ENCODE results near the gene CGB2.
"Not testable (repeated sequence)": the region's sequence is repeated elsewhere in the genome, so short reads cannot be mapped to it uniquely, and the experiment has no call there.

CGB2 gene

DNA sequence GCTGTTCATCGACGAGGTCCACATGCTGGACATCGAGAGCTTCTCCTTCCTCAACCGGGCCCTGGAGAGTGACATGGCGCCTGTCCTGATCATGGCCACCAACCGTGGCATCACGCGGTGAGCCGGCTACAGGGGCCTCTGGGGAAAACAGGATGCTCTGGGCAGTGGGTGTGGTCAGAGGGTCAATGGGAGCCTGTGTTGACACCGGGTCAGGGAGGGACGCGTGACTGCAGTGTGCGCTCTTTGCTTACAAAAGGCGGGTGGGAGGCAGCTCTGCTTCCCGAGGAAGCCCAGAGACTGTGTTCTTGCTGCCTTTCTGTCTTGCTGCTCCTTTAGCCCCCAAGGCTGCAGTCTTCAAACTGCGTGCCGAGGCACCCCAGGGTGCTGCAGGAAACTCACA lies 20.5 kb upstream of the CGB2 start:
- no peak for DNase-seq

DNA sequence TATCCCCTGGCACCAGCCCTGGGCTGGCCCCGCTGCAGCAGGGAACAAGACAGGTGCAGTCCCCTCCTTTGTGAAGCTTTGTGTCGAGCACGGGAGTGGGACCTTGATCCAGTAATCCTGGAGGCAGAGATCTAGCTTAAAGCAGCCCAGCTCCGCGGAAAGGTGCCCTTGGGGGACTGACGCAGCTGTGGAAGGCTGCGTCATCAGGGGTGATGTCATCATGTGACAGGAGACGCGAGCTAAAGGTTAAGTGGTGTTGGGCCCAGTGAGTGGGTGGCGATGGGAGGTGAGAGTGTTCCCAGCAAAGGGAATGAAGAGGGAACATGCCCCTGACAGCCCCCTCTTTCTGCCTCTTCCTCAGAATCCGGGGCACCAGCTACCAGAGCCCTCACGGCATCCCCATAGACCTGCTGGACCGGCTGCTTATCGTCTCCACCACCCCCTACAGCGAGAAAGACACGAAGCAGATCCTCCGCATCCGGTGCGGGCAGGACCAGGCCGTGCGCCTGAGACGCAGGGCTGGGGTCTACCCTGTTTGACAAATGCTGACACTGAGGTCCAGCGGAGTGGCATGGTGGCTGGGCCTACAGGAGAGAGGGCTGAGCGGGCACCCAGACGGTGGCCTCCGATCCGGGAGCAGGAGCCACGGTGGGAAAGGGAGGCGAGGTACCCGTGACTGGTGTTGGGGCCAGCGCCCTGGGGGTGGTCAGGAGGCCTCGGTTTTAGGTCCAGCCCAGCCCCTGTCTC lies 17.4 kb upstream of the CGB2 start:
- no peak for DNase-seq

DNA sequence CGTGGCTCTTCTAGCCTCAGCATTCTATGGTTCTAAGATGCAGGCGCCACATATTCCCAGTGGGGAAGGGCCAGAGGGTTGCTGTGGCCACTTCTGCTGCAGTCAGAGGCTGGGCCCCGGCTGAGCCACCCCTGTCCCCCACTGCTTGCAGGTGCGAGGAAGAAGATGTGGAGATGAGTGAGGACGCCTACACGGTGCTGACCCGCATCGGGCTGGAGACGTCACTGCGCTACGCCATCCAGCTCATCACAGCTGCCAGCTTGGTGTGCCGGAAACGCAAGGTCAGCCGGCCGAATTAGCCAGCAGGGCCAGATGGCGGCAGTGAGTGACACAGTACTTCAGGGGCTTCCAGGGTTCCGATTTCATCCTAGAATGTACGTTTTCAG lies 16.8 kb upstream of the CGB2 start:
- no peak for DNase-seq

DNA sequence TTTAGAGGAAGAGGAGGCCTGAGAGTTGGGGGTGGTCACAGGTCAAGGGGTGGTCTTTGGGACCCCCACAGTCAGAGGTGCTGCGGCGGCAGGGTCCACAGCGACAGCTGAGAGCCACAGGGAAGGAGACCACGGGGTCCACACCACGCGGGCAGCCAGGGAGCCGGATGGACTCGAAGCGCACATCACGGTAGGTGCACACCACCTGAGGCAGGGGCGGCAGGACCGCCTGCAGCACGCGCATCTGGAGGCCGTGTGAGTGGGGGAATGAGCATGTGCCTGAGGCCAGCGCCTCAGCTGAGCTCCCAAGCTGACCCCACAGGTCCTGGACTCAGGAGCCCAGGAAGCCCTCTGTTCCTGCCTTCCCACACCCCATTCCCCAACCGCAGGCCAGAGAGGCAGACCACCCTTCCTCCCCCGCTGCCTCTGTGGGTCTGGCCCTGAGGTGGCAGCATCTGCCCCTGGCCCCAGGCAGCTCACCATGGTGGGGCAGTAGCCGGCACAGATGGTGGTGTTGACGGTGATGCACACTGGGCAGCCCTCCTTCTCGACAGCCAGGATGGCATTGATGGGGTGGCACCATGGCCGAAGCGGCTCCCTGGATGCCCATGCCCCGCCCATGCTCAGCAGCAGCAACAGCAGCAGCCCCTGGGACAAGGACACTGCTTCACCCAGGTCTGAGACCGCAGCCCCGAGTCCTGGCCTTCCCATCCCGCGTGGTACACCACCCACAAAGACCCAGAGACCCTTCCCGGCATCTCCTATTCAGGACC lies 15.4 kb upstream of the CGB2 start:
- no peak for DNase-seq

DNA sequence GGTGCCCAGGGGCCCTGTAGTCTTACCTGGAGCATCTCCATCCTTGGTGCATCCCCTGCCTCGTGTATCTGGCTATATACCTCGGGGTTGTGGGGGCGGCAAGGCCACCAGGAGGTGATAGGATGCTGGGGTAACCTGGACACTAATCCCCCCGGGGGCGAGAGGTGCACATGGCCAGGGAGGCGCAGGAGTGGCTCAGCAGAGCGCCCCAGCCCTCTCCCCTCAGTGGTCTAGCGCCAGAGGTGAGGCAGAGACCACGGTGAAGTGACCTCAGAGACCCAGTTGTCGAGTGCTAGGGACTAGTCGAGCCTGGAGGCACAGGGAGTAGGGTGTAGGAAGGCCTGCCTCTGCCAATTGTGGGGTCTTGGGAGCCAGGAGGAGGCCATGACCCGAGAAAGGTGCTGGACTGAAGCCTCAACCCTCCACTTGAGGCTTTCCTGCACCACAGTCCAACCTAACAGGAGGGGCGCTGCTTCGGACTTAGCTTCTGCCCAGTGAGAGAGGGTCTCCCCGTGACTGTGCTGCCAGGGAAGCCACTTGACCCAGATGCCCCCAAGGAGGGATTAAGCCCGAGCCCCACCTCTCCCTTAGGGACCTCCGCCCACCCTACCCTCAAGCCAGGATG lies 14.5 kb upstream of the CGB2 start, which contains the start of gene LHB:
Gene LHB, minus strand, starts transcription at position 51 of the 625 bp plus-strand sequence. Its CDS starts 10 bp downstream, at position 41.
- DNase-seq, result no peak

DNA sequence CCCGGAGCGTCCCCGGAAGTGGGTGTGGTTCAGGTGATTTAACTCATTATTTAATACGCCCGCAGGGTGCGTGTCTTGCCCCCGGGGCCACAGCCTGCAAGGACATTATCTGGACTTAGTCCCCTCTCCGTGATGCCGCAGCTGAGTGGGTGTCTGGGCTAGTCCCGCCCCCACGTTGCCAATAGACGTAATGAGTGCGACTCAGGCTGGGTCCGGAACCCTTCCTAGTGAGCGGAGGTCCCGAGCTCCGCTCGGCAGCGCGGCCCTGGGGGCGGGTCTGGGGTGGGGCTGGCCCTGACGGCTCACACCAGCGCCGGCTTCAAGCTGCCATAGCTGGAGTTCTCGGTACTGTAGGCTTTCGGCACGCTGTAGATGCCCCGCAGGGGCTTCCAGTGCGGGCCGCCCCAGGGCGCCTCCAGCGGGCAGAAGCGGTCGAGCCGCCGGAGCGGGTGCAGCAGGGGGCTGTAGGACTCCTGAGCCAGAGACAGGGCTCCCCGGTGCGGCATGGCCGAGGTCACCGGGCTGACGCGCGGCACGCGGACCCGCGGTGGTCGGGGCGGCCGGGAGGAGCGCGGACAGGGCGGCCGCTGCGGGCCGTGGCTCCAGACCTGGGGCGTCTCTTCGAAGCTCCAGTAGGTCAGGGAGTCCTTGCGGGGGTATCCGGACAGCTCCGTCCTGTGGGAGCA lies 13.9 kb upstream of the CGB2 start:
- no peak for DNase-seq

DNA sequence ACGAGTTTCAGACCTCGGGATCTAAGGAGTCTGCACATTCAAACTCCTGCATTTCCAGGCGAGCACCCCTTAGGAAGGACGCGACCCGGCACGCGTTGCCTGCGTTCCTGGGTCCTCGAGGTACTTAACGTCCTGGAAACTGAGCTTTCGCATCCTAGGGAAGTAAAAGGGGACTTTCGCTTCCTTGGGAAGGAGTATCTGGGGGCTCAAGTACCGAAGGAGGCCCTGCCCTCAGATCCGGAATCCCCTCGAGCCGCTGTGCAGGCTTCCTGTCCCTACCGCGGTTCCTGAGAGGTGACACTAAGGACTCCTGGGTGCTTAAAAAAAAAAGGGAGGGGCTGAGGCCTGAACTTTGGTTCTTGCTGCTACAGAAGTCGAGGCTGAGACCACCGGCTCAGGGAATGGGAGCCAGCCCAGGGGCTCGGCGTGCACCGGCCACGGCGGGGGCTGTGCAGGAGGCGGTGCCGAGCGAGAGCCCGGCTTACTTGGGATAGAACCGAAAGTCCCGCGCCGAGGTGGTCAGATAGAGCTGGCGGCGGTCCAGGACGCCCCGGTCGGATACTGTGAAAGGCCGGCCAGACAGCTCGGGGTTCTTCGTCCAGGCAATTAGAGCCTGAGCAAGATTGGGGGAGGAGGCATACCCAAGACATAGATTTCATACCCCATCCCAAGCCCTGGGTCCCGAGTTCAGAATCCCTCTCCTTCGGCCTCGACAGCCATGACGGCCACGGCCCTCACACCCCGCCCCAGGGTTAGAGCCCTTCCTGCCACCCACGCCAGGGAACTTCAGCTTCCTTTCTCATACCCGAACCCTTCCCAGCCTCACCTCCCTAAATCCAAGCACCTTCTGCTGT lies 13.1 kb upstream of the CGB2 start:
- DNase-seq, result not testable (repeated sequence)

DNA sequence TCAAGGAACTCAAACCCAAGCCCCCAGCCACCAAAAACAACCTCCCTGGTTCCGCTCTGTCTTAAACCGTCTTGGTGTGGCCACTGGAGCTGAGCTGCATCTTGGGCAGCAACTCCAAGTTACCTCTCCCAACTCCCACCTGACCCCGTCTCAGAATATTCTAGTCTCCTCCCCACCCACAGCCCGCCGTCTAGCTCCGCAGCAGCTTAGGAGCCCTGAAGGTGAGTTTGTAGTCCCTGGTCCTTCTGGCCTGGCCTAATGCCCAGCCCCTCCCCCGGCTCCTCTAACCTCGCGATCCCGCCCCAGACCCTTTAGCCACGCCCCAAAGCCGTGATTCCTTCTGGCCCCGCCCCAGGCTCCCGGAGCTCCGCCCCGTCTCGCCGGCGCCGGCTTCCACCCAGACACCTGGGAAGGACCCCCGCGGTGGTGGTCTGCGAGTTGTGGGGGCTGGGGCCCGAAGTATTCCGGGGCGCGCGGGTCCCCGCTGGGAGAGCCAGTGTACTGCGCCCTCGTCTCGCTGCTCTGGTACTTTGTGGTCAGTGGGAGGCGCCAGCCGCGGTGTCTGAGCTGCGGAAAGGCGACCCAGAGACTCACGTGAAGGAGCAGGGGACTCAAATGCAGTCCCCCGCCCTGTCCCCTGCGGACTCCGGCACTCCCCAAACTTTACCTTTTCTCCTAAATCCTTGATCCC lies 12.3 kb upstream of the CGB2 start:
- no peak for DNase-seq

DNA sequence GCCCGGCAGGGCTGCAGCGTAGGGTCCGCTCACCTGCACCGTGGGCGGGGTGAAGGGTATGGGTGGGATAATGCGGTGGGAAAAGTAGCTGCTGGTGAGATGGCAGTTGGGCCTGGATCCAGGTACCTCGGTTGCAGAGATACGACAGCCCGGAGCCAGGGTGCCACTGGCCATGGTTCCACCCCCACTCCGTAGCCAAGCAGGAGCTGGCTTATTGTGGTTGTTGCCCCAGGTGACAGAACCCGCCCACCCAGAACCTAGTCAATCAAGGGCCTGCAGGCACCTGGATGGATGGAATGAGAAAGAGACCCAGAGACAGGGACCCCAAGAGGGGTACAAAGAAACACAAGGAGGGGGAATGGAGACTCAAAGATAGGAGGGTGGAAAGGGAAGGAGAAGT lies 11.3 kb upstream of the CGB2 start:
- no peak for DNase-seq

DNA sequence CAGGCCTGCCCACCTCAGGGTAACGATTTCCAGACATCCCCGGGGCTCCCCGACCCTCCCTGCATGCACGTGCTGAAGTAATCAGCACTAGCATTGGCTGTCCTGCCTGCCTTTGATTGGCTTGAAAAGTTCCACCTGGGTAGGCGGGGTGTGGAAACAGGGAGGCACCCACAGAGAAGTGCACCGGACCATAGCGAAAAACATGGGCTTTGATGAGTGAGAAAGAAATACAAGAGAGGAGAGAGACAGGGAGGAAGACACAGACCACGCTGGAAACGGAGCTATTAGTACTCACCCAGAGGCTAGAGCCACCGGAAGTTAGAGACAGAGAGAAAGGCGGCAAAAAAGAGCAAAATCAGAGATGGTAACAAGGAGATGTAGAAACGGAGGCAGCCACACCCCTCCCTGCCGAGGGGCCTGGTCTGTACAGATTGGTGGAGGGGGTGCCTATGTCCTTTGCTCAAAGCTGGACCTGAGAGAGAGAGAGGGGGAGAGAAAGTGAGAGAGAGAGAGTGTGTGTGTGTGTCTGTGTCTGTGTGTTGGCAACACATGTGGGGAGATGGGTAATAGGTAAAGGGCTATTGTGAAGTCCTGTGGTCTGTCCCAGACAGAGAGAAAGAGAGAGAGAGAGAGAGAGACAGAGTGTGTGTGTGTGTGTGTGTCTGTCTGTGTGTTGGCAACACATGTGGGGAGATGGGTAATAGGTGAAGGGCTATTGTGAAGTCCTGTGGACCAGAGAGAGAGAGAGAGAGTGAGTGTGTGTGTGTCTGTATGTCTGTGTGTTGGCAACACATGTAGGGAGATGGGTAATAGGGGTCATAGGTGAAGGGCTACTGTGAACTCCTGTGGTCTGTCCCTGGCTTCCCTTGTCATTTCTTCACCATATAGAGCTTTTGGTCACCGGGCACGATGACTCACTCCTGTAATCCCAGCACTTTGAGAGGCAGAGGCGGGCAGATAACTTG lies 10.5 kb upstream of the CGB2 start:
- DNase-seq, result no peak

DNA sequence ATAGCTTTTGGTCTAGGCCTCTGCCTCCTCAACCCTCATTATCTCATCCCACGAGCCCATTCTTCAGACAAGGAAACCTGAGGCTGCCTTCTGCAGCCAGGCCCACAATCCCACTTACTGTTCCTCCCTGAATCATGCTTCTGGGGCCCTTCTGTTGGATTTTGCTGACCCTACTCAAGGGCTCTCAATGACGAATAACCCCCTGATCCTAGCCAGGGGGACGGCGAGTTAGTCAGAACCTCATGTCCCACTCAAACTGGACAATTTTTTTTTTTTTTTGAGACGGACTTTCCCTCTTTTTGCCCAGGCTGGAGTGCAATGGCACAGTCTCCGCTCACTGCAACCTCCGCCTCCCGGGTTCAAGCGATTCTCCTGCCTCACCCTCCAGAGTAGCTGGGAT lies 9.6 kb upstream of the CGB2 start:
- DNase-seq, result no peak

DNA sequence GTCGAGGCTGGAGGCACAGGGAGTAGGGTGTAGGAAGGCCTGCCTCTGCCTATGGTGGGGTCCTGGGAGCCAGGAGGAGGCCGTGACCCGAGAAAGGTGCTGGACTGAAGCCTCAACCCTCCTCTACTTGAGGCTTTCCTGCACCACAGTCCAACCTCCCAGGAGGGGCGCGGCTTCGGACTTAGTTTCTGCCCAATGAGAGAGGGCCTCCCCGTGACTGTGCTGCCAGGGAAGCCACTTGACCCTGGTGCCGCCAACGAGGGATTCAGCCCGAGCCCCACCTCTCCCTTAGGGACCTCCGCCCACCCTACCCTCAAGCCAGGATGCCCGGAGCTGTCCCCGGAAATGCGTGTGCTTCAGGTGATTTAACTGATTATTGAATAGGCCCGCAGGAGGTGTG lies 7.5 kb upstream of the CGB2 start, which contains the start of gene CGB3:
Gene CGB3, minus strand, starts transcription at position 101 of the 400 bp plus-strand sequence. CDS start 362 bp downstream, outside the sequence.
- DNase-seq, result not testable (repeated sequence)

DNA sequence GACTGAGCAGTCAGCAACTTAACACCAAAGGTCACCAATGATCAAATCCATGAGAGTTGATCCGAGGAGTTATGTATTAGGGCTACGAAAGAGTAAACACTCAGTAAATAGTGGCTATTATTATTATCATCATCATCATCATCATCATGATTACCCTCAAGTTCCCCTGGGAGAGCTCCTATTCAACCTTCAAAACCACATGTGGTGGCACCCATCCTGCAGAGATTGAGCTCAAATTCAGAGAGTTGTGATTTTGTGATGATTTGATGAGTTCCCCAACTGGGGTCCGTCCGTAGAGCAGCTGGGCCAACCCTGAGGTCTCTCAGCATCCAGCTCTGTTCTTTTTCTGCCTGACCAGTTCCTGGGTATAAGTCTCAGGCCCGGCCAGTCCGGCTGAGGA lies 6.6 kb upstream of the CGB2 start:
- DNase-seq, result not testable (repeated sequence)

DNA sequence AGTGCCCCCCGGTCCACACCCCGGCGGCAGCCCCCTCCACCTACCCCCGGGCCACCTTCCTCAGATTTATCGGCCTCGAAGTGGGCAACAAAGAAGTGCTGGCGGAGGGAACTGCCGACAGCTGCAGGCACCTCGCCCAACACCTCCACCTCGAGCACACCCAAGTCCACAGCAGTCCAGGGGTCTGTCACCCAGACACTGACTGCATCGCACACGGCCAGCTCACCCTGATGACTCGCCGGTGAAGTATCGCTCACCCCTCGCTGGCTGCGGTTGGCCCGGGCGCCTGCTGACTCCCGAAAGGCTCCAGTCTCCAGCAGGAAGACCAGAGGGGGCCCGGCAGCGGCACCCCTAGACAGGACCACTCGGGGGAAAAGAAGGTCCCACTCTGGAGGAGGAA lies 6.1 kb upstream of the CGB2 start:
- not testable (repeated sequence) for DNase-seq

DNA sequence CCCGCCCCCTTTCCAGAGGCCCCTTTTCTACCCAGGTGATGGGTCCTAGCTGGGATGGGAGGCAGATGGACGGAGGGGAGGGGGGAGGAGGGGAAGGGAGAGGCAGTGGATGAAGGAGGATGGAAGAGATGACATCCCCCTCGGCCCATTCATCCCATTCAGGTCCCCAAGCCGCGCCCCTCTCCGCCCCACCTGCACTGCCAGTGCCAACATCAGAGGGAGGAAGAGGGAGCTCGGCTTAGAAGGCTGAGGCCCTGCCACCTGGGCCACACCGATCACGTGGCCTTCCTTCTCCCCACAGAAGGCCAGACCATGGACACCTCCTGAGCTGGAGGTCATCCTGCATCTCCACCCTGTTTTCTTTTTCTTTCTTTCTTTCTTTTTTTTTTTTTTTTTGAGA lies 3.0 kb upstream of the CGB2 start:
- not testable (repeated sequence) for DNase-seq

DNA sequence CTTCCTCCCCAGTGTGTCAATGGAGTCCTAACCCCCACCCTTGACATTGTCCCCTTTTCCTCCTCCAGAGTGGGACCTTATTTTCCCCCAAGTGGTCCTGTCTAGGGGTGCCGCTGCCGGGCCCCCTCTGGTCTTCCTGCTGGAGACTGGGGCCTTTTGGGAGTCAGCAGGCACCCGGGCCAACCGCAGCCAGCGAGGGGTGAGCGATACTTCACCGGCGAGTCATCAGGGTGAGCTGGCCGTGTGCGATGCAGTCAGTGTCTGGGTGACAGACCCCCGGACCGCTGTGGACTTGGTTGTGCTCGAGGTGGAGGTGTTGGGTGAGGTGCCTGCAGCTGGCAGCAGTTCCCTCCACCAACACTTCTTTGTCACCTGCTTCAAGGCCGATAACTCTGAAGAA lies 1.9 kb upstream of the CGB2 start:
- not testable (repeated sequence) for DNase-seq

DNA sequence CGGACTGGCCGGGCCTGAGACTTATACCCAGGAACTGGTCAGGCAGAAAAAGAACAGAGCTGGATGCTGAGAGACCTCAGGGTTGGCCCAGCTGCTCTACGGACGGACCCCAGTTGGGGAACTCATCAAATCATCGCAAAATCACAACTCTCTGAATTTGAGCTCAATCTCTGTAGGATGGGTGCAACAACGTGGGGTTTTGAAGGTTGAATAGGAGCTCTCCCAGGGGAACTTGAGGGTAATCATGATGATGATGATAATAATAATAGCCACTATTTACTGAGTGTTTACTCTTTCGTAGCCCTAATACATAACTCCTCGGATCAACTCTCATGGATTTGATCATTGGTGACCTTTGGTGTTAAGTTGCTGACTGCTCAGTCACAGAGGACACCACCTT lies 1.4 kb upstream of the CGB2 start:
- DNase-seq, result not testable (repeated sequence)

DNA sequence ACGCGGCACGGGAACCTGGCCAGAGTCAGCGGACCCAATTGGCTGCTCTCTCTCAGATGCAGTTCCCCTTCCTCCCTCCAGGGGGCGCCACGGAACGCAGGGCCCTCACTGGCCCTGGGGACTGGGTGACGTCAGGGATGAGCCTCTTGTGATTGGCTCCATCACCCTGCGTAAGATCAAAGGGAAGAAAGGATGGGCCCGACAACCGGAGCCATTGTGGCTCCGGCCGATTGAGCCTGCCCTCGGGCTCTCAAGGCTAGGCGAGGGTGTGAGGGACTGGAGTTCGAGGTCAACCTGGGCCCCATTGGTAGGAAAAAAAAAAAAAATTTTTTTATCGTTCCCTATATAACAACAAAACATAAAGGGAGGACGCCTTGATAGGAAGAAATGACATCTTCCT lies 5.1 kb downstream of the CGB2 start, which contains the start of gene CGB1:
Gene CGB1, minus strand, starts transcription at position 81 of the 400 bp plus-strand sequence. CDS start 184 bp downstream, outside the sequence.
- DNase-seq, result not testable (repeated sequence)

DNA sequence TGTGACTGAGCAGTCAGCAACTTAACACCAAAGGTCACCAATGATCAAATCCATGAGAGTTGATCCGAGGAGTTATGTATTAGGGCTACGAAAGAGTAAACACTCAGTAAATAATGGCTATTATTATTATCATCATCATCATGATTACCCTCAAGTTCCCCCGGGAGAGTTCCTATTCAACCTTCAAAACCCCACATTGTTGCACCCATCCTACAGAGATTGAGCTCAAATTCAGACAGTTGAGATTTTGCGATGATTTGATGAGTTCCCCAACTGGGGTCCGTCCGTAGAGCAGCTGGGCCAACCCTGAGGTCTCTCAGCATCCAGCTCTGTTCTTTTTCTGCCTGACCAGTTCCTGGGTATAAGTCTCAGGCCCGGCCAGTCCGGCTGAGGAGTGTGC lies 6.4 kb downstream of the CGB2 start:
- not testable (repeated sequence) for DNase-seq

All from NCI-H1092 treated with DMSO at 0.1 percent for 48 hours (cell line).